Measurements from ENCODE around the gene DIS3L. TPM values are rescaled to one million over a fixed set of nuclear protein-coding genes. Genes with fewer than 3 reads are reported as not detected.

DIS3L gene
- total and polyA plus RNA-seq, 2 donors from 2014 or later: 10.6 to 28.5 TPM

GRCh38 chr15:66284271-66284670, 9.1 kb upstream of the DIS3L start:
- Histone ChIP-seq H3K27me3 (ENCODE audit: control insufficient read depth, insufficient read depth, low read length) (no peaks in the 10 kb centered on the region), H3K9me3 (ENCODE audit: control insufficient read depth in 2 of 3, insufficient read depth in 1 of 3, low read length in 3 of 3) (no peaks in the 10 kb centered on the region), H3K4me3 (ENCODE audit: low read length in 3 of 3) (no peak overlapping the region), H3K4me1 (ENCODE audit: control insufficient read depth in 2 of 3, insufficient read depth in 2 of 3, low read depth in 1 of 3, low read length in 3 of 3) (no peaks in the 10 kb centered on the region), H3K27ac (ENCODE audit: low read depth in 2 of 2, low read length in 2 of 2) (no peak overlapping the region), H3K36me3 (ENCODE audit: control insufficient read depth in 2 of 3, insufficient read depth in 3 of 3, low read length in 3 of 3) (no peaks in the 10 kb centered on the region), H3K9ac (ENCODE audit: low read length in 3 of 3) (no peak overlapping the region)
- FAIRE-seq: no peak
- DNase-seq: no peak
- intact Hi-C loops (cut with DNase I): no loop called here
- no peak for TF ChIP-seq CTCF (IDR thresholded peaks at IDR 0.05; ENCODE audit: borderline replicate concordance, extremely low read depth, insufficient read depth)

- Histone ChIP-seq H3K36me3 (ENCODE audit: control insufficient read depth in 2 of 3, insufficient read depth in 3 of 3, low read length in 3 of 3) (no peaks in the 10 kb centered on the region), H3K4me1 (ENCODE audit: control insufficient read depth in 2 of 3, insufficient read depth in 2 of 3, low read depth in 1 of 3, low read length in 3 of 3) (no peaks in the 10 kb centered on the region), H3K4me3 (ENCODE audit: low read length in 3 of 3) (no peak overlapping the region), H3K9ac (ENCODE audit: low read length in 3 of 3) (no peak overlapping the region), H3K9me3 (ENCODE audit: control insufficient read depth in 2 of 3, insufficient read depth in 1 of 3, low read length in 3 of 3) (no peaks in the 10 kb centered on the region), H3K27ac (ENCODE audit: low read depth in 2 of 2, low read length in 2 of 2) (no peak overlapping the region), H3K27me3 (ENCODE audit: control insufficient read depth, insufficient read depth, low read length) (no peaks in the 10 kb centered on the region)
- FAIRE-seq (no peak), DNase-seq (peak in 1 of 5 donors; percentile 21)
- intact Hi-C loops (cut with DNase I): no loop called here
- no peak for TF ChIP-seq CTCF (IDR thresholded peaks at IDR 0.05; ENCODE audit: borderline replicate concordance, extremely low read depth, insufficient read depth)
These were observed 7.7 kb upstream of the DIS3L start for GRCh38 chr15:66285533-66286280.

GRCh38 chr15:66287461-66288057, 5.8 kb upstream of the DIS3L start:
- Histone ChIP-seq H3K4me3 (ENCODE audit: low read length in 3 of 3) (no peak overlapping the region), H3K9me3 (ENCODE audit: control insufficient read depth in 2 of 3, insufficient read depth in 1 of 3, low read length in 3 of 3) (no peaks in the 10 kb centered on the region), H3K4me1 (ENCODE audit: control insufficient read depth in 2 of 3, insufficient read depth in 2 of 3, low read depth in 1 of 3, low read length in 3 of 3) (peaks cover 0 to 7% (median 0%) of the 10 kb centered on the region in 3 donors), H3K36me3 (ENCODE audit: control insufficient read depth in 2 of 3, insufficient read depth in 3 of 3, low read length in 3 of 3) (no peaks in the 10 kb centered on the region), H3K27ac (ENCODE audit: low read depth in 2 of 2, low read length in 2 of 2) (no peak overlapping the region), H3K9ac (ENCODE audit: low read length in 3 of 3) (no peak overlapping the region), H3K27me3 (ENCODE audit: control insufficient read depth, insufficient read depth, low read length) (no peaks in the 10 kb centered on the region)
- peak; percentile 53 for TF ChIP-seq CTCF (IDR thresholded peaks at IDR 0.05; ENCODE audit: borderline replicate concordance, extremely low read depth, insufficient read depth)
- FAIRE-seq (peak; percentile 97), DNase-seq (peak in 2 of 5 donors; percentile 63 to 75)
- intact Hi-C loops (cut with DNase I): no loop called here
